SK-N-SH (cell line): ENCODE measurements around the gene SORBS1.

Source experiments
- CHD2 ChIP-seq: fragments of 150-350 bp; IDR thresholded peaks from 2 replicates; pipeline ENCODE4 v1.6.1; 2018; ENCODE audit warnings: low read length; ENCODE audit not compliant: partially characterized antibody
- CTCF ChIP-seq: fragments of 200-600 bp; sonication (generic); IDR thresholded peaks from 2 replicates; pipeline ENCODE4 v1.6.1; 2017; ENCODE audit warnings: antibody characterized with exemption, mild to moderate bottlenecking, moderate library complexity
- FOSL2 ChIP-seq: IDR thresholded peaks from 2 replicates; pipeline ENCODE4 v1.4.0; 2012; ENCODE audit warnings: low read depth, mild to moderate bottlenecking, moderate library complexity, borderline replicate concordance
- GABPA ChIP-seq: IDR thresholded peaks from 2 replicates; pipeline ENCODE4 v1.4.0; 2012; ENCODE audit warnings: low read depth, mild to moderate bottlenecking
- MAX ChIP-seq: IDR thresholded peaks from 2 replicates; pipeline ENCODE4 v1.4.0; 2012; ENCODE audit warnings: low read depth
- PBX3 ChIP-seq: IDR thresholded peaks from 2 replicates; pipeline ENCODE4; 2012
- POLR2AphosphoS5 ChIP-seq: IDR thresholded peaks from 2 replicates; pipeline ENCODE4 v1.6.1; 2012; ENCODE audit warnings: low read depth, low read length
- RCOR1 ChIP-seq: fragments of 150-350 bp; IDR thresholded peaks from 2 replicates; pipeline ENCODE4 v1.6.1; 2017; ENCODE audit warnings: antibody characterized with exemption, low read length
- REST ChIP-seq: IDR thresholded peaks from 2 replicates; pipeline ENCODE4 v1.6.1; 2012; ENCODE audit warnings: mild to moderate bottlenecking, low read depth, low read length, moderate library complexity
- RFX5 ChIP-seq: IDR thresholded peaks from 2 replicates; pipeline ENCODE4 v1.6.1; 2012; ENCODE audit warnings: mild to moderate bottlenecking, improper control_type of control experiment, low read length
- SIN3A ChIP-seq: IDR thresholded peaks from 2 replicates; pipeline ENCODE4 v1.6.1; 2012; ENCODE audit warnings: low read depth, mild to moderate bottlenecking, low read length, moderate library complexity, borderline replicate concordance
- TAF1 ChIP-seq: IDR thresholded peaks from 2 replicates; pipeline ENCODE4 v1.6.1; 2012; ENCODE audit warnings: low read depth, mild to moderate bottlenecking, low read length, moderate library complexity, borderline replicate concordance

GRCh38 chr10:95537542-95537927, 23.6 kb downstream of the SORBS1 start:
- no peak for TF ChIP-seq POLR2AphosphoS5
- no peak for TF ChIP-seq RFX5
- no peak for TF ChIP-seq CTCF
- TF ChIP-seq CHD2: no peak
- TF ChIP-seq TAF1: no peak
- TF ChIP-seq SIN3A: no peak
- no peak for TF ChIP-seq GABPA
- no peak for TF ChIP-seq PBX3
- no peak for TF ChIP-seq RCOR1
- no peak for TF ChIP-seq REST
- TF ChIP-seq FOSL2: no peak
- TF ChIP-seq MAX: no peak
